ENCODE results near the gene SAMD4B. TPM values are rescaled to one million over a fixed set of nuclear protein-coding genes. Genes with fewer than 3 reads are reported as not detected.
A peak's percentile ranks its signal among the peaks of the same experiment; 100 is the strongest.

The SAMD4B gene
- total and polyA plus RNA-seq, 9 of the 15 experiments (the other 6 are each of a cell fraction or from before 2014, with no cell fraction given), result 3.4 to 90.5 (median 38.0) TPM

GRCh38 chr19:39317476-39317875, 24.7 kb upstream of the SAMD4B start:
- in situ Hi-C loops (cut with MboI) (no loop called here), intact Hi-C loops (cut with micrococcal nuclease) (no loop called here)
- ChIA-PET CTCF (ENCODE audit: low intra/inter-chr PET ratio) (no interaction called here), POLR2A (no interaction called here)
- ATAC-seq, result no peak
- no peak overlapping the region for H2AFZ ChIP-seq (ENCODE audit: low read depth, low read length)
- H4K20me1 ChIP-seq (replicated peaks; ENCODE audit: control insufficient read depth, insufficient read depth, low read length), result no peaks in the 10 kb centered on the region
- no peak overlapping the region for H3K9ac ChIP-seq (ENCODE audit: insufficient read depth in 1 of 2, low read depth in 2 of 2, low read length in 2 of 2)
- H3K9me1 ChIP-seq (ENCODE audit: control insufficient read depth, insufficient read depth, low read length), result no peaks in the 10 kb centered on the region
- H3K9me3 ChIP-seq (replicated peaks; ENCODE audit: control insufficient read depth, insufficient read depth, low read depth, low read length), result no peaks in the 10 kb centered on the region
- H3K79me2 ChIP-seq (ENCODE audit: control insufficient read depth, insufficient read depth, low read length), result peaks cover 20% of the 10 kb centered on the region
- H3K27me3 ChIP-seq (ENCODE audit: control insufficient read depth in 2 of 2, insufficient read depth in 2 of 2, low read length in 2 of 2), result no peaks in the 10 kb centered on the region
- TF ChIP-seq TEAD2 (tag; IDR thresholded peaks at IDR 0.05) (no peak), SMAD4 (CRISPR knock-in tag; conservative IDR thresholded peaks at IDR 0.05) (no peak), SMARCA5 (IDR thresholded peaks at IDR 0.05) (0 out of 2 replicates have a peak, but pooled peaks have one; percentile 31), ZNF408 (CRISPR knock-in tag; IDR thresholded peaks at IDR 0.05; ENCODE audit: low read depth) (no peak), MXI1 (IDR thresholded peaks at IDR 0.05; ENCODE audit: low read depth, low read length) (no peak), KDM1A (IDR thresholded peaks at IDR 0.05) (peak in 1 of 2 experiments; percentile 65; a peak in 2 of 4 replicates), SPI1 (IDR thresholded peaks at IDR 0.05; ENCODE audit: borderline replicate concordance, low read depth, low read length) (peak; percentile 77), NFIX (CRISPR knock-in tag; IDR thresholded peaks at IDR 0.05; ENCODE audit: low read depth) (no peak), USF2 (CRISPR knock-in tag; IDR thresholded peaks at IDR 0.05) (no peak), HEY1 (CRISPR knock-in tag; IDR thresholded peaks at IDR 0.05; ENCODE audit: borderline replicate concordance) (no peak), ZNF124 (CRISPR knock-in tag; IDR thresholded peaks at IDR 0.05) (no peak), ZNF75A (CRISPR knock-in tag; IDR thresholded peaks at IDR 0.05) (no peak), ADNP (tag; IDR thresholded peaks at IDR 0.05) (peak; percentile 85), NFATC3 (IDR thresholded peaks at IDR 0.05) (no peak), RCOR1 (IDR thresholded peaks at IDR 0.05; ENCODE audit: borderline replicate concordance in 1 of 2, low read depth in 2 of 2, low read length in 2 of 2) (peak in 1 of 2 experiments; percentile 52; a peak in 1 of 4 replicates), BCOR (IDR thresholded peaks at IDR 0.05) (peak; percentile 90), RBM25 (IDR thresholded peaks at IDR 0.05; ENCODE audit: low read depth, low read length, severe bottlenecking) (peak; percentile 98), ZNF232 (CRISPR knock-in tag; IDR thresholded peaks at IDR 0.05) (no peak), ZMIZ1 (IDR thresholded peaks at IDR 0.05; ENCODE audit: low read depth in 2 of 2, low read length in 2 of 2) (no peak)
- BruUV-seq (replicated peaks), result no TSS peak
- H3K4me2 ChIP-seq (ENCODE audit: insufficient read depth, low read length), result no peak overlapping the region
- no peak for FAIRE-seq
- no peak overlapping the region for H3K4me3 ChIP-seq
- H3K27ac ChIP-seq (ENCODE audit: extremely low read depth, low read depth, low read length), result no peak overlapping the region
- H3K4me1 ChIP-seq (replicated peaks in 1 of 2; ENCODE audit: control insufficient read depth in 2 of 2, insufficient read depth in 2 of 2, low read length in 2 of 2), result peaks cover 3 to 15% of the 10 kb centered on the region in 2 experiments; a peak in 4 of 5 replicates
- WGBS (ENCODE audit: insufficient coverage, low coverage, missing lambda C conversion rate), result 79% methylated on average over 4 of the region's 4 CpGs
- peaks cover 51% of the 10 kb centered on the region; the same call in 2 of the 3 replicates for H3K36me3 ChIP-seq (ENCODE audit: control insufficient read depth, insufficient read depth, low read length)
- no peak for DNase-seq (ENCODE audit: extremely low read depth in 1 of 4, low spot score in 3 of 4)

Data from K562 (cell line).